Measurements from ENCODE around the gene VPS16.

VPS16 gene

GRCh38 chr20:2890742-2891141 lies 50.2 kb downstream of the VPS16 start:
- Histone ChIP-seq H3K27me3 (ENCODE audit: control insufficient read depth, low read length) (no peaks in the 10 kb centered on the region), H3K4me1 (ENCODE audit: control insufficient read depth, low read length) (no peaks in the 10 kb centered on the region), H3K27ac (ENCODE audit: low read depth, low read length) (no peak overlapping the region), H4K20me1 (ENCODE audit: control insufficient read depth, insufficient read depth, low read depth, low read length) (0 out of 2 replicates have a peak, but pooled peaks cover 11% of the 10 kb centered on the region), H3K79me2 (ENCODE audit: control insufficient read depth, low read length) (peaks cover 93% of the 10 kb centered on the region), H3K36me3 (ENCODE audit: control insufficient read depth, low read length) (peaks cover 25% of the 10 kb centered on the region), H3K9me3 (ENCODE audit: control insufficient read depth, insufficient read depth, low read length) (peaks cover 5% of the 10 kb centered on the region; the same call in 1 of the 2 replicates), H3F3A (ENCODE audit: control insufficient read depth, insufficient read depth) (no peaks in the 10 kb centered on the region), H3K4me2 (ENCODE audit: low read length) (no peak overlapping the region), H3K4me3 (ENCODE audit: low read length) (no peak overlapping the region), H3K9me2 (replicated peaks; ENCODE audit: control insufficient read depth, low read length) (no peaks in the 10 kb centered on the region)
- TF ChIP-seq EZH2phosphoT487 (IDR thresholded peaks at IDR 0.05; ENCODE audit: borderline replicate concordance, low read length): no peak
- no peak for TF ChIP-seq CTCF (IDR thresholded peaks at IDR 0.05; ENCODE audit: low read depth, low read length, poor library complexity, severe bottlenecking)

GRCh38 chr20:2891343-2891742 lies 50.8 kb downstream of the VPS16 start:
- Histone ChIP-seq H3K4me3 (ENCODE audit: low read length) (no peak overlapping the region), H4K20me1 (ENCODE audit: control insufficient read depth, insufficient read depth, low read depth, low read length) (0 out of 2 replicates have a peak, but pooled peaks cover 11% of the 10 kb centered on the region), H3K9me2 (replicated peaks; ENCODE audit: control insufficient read depth, low read length) (no peaks in the 10 kb centered on the region), H3K4me1 (ENCODE audit: control insufficient read depth, low read length) (no peaks in the 10 kb centered on the region), H3K79me2 (ENCODE audit: control insufficient read depth, low read length) (peaks cover 93% of the 10 kb centered on the region), H3K9me3 (ENCODE audit: control insufficient read depth, insufficient read depth, low read length) (peaks cover 5% of the 10 kb centered on the region; the same call in 1 of the 2 replicates), H3K27me3 (ENCODE audit: control insufficient read depth, low read length) (no peaks in the 10 kb centered on the region), H3F3A (ENCODE audit: control insufficient read depth, insufficient read depth) (no peaks in the 10 kb centered on the region), H3K27ac (ENCODE audit: low read depth, low read length) (no peak overlapping the region), H3K36me3 (ENCODE audit: control insufficient read depth, low read length) (peaks cover 25% of the 10 kb centered on the region), H3K4me2 (ENCODE audit: low read length) (no peak overlapping the region)
- TF ChIP-seq CTCF (IDR thresholded peaks at IDR 0.05; ENCODE audit: low read depth, low read length, poor library complexity, severe bottlenecking) (no peak), EZH2phosphoT487 (IDR thresholded peaks at IDR 0.05; ENCODE audit: borderline replicate concordance, low read length) (no peak)

- no peak for TF ChIP-seq CTCF (IDR thresholded peaks at IDR 0.05; ENCODE audit: low read depth, low read length, poor library complexity, severe bottlenecking)
- no peak for TF ChIP-seq EZH2phosphoT487 (IDR thresholded peaks at IDR 0.05; ENCODE audit: borderline replicate concordance, low read length)
- Histone ChIP-seq H3F3A (ENCODE audit: control insufficient read depth, insufficient read depth) (no peaks in the 10 kb centered on the region), H4K20me1 (ENCODE audit: control insufficient read depth, insufficient read depth, low read depth, low read length) (0 out of 2 replicates have a peak, but pooled peaks cover 9% of the 10 kb centered on the region), H3K9me2 (replicated peaks; ENCODE audit: control insufficient read depth, low read length) (no peaks in the 10 kb centered on the region), H3K79me2 (ENCODE audit: control insufficient read depth, low read length) (peaks cover 95% of the 10 kb centered on the region), H3K27ac (ENCODE audit: low read depth, low read length) (no peak overlapping the region), H3K4me1 (ENCODE audit: control insufficient read depth, low read length) (no peaks in the 10 kb centered on the region), H3K4me3 (ENCODE audit: low read length) (no peak overlapping the region), H3K27me3 (ENCODE audit: control insufficient read depth, low read length) (no peaks in the 10 kb centered on the region), H3K36me3 (ENCODE audit: control insufficient read depth, low read length) (peaks cover 25% of the 10 kb centered on the region), H3K9me3 (ENCODE audit: control insufficient read depth, insufficient read depth, low read length) (peaks cover 5% of the 10 kb centered on the region; the same call in 1 of the 2 replicates), H3K4me2 (ENCODE audit: low read length) (no peak overlapping the region)
These were observed 51.8 kb downstream of the VPS16 start for GRCh38 chr20:2892376-2892775.
